Measurements from ENCODE around the gene UGT1A5. TPM values are rescaled to one million over a fixed set of nuclear protein-coding genes. Genes with fewer than 3 reads are reported as not detected.

Gene UGT1A5
- total and polyA plus RNA-seq, 10 of the 15 experiments (the other 5 are each of a cell fraction or from before 2014, with no cell fraction given): not detected

GRCh38 chr2:233758141-233758540 is 45.4 kb downstream of the UGT1A5 start:
- Histone ChIP-seq H3K27ac (ENCODE audit: control insufficient read depth, insufficient read depth) (no peak overlapping the region), H3K4me1 (ENCODE audit: control insufficient read depth, insufficient read depth, low read length) (no peaks in the 10 kb centered on the region), H2AFZ (ENCODE audit: control insufficient read depth, low read depth, low read length) (no peak overlapping the region), H3K27me3 (replicated peaks in 1 of 2; ENCODE audit: control insufficient read depth in 2 of 2, insufficient read depth in 2 of 2, low read length in 1 of 2) (no peaks in the 10 kb centered on the region), H4K20me1 (ENCODE audit: control insufficient read depth, insufficient read depth) (no peaks in the 10 kb centered on the region), H3K9ac (ENCODE audit: control insufficient read depth, insufficient read depth, low read length) (no peak overlapping the region), H3K79me2 (ENCODE audit: control insufficient read depth, insufficient read depth, low read length) (no peaks in the 10 kb centered on the region), H3K4me3 (no peak overlapping the region), H3K36me3 (ENCODE audit: control insufficient read depth in 2 of 2, insufficient read depth in 2 of 2, low read length in 1 of 2) (no peaks in the 10 kb centered on the region), H3K9me3 (replicated peaks; ENCODE audit: control insufficient read depth, insufficient read depth, low read length) (no peaks in the 10 kb centered on the region; the same call in 1 of the 3 replicates), H3K4me2 (ENCODE audit: control insufficient read depth, insufficient read depth) (no peak overlapping the region)
- BruUV-seq (replicated peaks): no TSS peak
- in situ Hi-C loops (cut with MboI): no loop called here
- ChIA-PET SMC1A (ENCODE audit: uncharacterized antibody, unreplicated experiment) (no interaction called here), POLR2A (no interaction called here), CTCF (no interaction called here), RAD21 (ENCODE audit: unreplicated experiment) (no interaction called here)
- no peak for FAIRE-seq
- DNase-seq (ENCODE audit: low read depth, low spot score): no peak
- intact Hi-C loops (cut with micrococcal nuclease; ENCODE audit: unreplicated experiment): no loop called here
- no peak for ATAC-seq
- TF ChIP-seq ZBTB33 (IDR thresholded peaks at IDR 0.05) (no peak), PRDM15 (CRISPR knock-in tag; IDR thresholded peaks at IDR 0.05) (no peak), KDM1A (IDR thresholded peaks at IDR 0.05; ENCODE audit: borderline replicate concordance) (no peak), SIN3A (IDR thresholded peaks at IDR 0.05; ENCODE audit: low read depth, low read length) (no peak), IKZF2 (IDR thresholded peaks at IDR 0.05) (no peak), RFX5 (IDR thresholded peaks at IDR 0.05; ENCODE audit: low read depth, low read length) (no peak), CHD4 (IDR thresholded peaks at IDR 0.05) (no peak), BRCA1 (IDR thresholded peaks at IDR 0.05; ENCODE audit: low read depth, low read length) (no peak), ZBTB4 (CRISPR knock-in tag; IDR thresholded peaks at IDR 0.05) (no peak), BACH1 (IDR thresholded peaks at IDR 0.05; ENCODE audit: borderline replicate concordance) (no peak), CHD2 (IDR thresholded peaks at IDR 0.05; ENCODE audit: borderline replicate concordance, low read depth, low read length) (no peak), BCL3 (IDR thresholded peaks at IDR 0.05; ENCODE audit: borderline replicate concordance, insufficient read depth, low read depth, low read length, poor library complexity, severe bottlenecking) (no peak)

All from GM12878 (cell line).